GM10847 (cell line): Measurements from ENCODE around the gene PPFIA1.

ENCODE experiments used
- POLR2A ChIP-seq: IDR thresholded peaks from 2 replicates; pipeline ENCODE4 v1.6.1; 2011; ENCODE audit not compliant: insufficient read length; ENCODE audit errors: extremely low read depth

The PPFIA1 gene

DNA sequence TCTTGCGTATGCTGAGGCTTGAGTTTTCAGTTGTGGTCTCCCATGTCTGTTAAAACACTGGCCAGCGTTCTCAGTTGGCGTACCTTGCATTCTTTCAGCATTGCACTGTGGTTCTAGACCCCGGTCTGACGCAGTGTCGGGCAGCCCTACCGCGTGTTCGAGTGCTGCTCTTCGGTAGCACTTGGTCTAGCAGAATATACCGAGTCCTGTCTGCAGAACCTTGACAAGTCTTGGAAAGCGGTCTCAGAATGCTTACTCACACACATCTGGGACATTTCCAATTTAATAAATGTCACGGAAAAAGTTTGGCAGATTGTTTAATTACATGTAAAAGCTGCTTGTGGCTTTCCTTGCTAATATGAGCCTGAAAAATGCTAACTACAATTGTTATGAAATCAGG lies 32.6 kb downstream of the PPFIA1 start:
- TF ChIP-seq POLR2A = no peak

DNA sequence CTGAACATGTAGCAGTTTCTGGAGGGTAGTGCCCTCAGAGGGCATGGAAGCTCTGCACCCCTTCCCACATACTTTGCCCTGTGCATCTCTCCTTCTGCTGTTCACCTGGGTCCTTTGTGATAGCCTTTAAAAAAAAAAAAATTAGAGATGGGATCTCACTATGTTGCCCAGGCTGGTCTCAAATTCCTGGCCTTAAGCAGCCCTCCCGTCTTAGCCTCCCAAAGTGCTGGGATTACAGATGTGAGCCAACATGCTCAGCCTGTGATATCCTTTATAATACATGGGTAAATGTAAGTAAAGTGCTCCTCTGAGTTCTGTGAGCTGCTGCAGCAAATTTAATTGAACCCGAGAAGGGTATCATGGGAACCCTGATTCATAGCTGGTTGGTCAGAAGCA lies 33.7 kb downstream of the PPFIA1 start:
- TF ChIP-seq POLR2A = no peak

DNA sequence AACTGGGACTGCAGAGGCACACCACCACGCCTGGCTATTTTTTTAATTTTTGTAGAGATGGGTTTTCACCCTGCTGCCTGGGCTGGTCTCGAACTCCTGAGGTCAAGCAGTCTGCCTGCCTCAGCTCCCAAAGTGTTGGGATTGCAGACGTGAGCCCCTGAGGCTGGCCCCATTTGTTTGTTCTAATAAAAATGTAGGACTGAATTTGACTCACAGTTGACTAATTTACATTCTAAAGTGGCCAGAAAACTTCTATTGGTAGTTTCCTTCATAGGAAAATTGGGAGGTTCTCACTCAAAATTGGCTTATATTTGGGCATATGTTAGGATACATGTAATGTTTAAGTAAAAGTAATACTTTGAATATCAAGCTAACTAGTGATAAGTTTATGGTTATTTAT lies 35.0 kb downstream of the PPFIA1 start:
- no peak for TF ChIP-seq POLR2A

DNA sequence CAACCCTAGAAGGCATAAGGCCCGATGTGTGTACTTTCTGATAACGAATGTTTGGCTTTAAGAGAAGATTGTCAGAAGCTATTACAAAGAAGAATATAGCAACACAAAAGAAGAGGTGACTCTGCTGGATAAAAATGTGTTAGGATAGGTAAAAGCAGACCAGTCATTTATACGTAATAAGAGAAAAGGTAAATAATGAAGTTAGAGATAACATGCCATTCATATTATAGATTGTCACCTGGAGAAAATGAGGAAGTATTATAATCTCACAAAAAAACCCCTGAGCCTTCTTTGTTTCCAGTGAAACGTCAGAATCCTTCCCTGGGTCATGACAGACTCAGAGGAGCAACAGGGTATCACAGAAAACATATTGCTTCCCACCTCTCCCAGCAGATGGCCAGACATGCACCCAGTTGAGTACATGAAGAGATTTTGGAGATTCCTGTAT lies 36.1 kb downstream of the PPFIA1 start:
- no peak for TF ChIP-seq POLR2A

DNA sequence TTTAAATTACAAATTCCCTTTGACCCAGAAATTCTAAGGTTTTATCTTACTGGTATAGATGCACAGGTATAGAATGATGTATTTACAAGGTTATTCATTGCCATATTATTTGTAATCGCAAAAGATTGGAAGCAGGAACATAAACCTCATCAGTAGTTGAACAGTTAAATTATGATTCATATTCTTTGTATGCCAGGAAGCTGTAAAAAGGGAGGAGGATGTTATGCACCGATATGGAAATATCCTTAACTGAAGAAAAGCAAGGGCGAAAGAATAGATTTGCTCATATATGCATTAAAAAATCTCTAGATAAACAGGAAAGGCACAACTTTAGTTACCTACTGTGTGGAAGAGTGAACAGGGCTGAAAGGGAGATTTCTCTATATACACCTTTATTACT lies 36.7 kb downstream of the PPFIA1 start:
- no peak for TF ChIP-seq POLR2A

DNA sequence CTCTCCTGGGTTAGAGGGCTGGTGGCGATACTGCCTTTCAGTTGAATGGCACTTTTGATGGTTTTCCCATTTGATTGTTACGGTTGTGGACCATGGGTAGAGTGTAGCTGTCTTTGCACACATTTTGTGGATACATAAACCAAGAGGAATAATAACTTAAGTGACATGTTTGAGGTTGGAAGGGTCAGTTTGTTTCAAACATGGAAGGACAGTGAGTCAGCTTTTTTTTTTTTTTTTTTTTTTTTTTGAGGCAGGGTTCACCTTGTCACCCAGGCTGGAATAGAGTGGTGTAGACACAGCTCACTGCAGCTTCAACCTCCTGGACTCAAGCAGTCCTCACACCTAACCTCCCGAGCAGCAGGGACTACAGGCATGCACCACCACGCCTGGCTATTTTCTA lies 41.1 kb downstream of the PPFIA1 start:
- TF ChIP-seq POLR2A = no peak

DNA sequence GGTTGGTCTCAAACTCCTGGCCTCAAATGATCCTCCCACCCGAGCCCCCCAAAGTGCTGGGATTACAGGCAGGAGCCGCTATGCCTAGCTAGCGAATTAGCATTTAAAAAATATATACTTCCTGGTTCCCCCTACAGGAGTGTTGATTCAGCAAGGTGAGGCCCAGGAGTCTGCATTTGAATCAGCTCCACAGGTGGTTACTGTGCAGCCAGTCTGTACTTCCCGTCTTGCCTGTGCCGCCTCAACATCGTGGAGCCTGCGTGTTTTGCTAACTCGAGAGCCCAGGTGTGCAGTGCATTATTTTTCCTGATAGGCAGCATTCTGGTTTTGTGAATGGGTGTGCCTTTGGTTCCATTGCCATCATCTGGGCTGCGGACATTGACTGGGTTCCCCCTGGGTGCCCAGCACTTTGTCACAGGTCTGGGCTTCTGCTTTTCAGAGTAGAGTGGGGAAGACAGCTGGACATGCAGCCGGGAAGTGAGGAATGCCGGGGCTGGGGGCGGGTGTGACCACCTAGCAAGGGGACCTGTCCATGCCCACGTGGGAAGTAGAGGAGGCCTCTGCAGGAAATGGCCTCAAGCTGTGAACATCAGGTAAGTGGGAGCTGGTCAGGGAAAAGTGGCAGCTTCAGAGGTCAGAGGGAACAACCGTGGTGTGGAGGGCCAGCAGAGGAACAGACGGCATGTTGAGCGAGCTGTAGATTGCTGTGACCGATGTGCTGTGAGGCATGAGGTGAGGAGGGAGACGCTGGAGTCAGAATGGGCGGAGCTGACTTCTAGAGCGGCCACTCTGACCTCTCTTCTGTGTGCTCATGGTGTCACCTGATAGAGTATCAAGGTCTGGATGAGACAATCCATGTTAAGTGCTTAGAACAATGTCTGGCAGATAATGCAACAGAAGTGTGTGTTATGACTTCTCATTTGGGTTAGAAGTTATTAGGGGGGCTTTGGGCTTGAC lies 42.2 kb downstream of the PPFIA1 start:
- no peak for TF ChIP-seq POLR2A

DNA sequence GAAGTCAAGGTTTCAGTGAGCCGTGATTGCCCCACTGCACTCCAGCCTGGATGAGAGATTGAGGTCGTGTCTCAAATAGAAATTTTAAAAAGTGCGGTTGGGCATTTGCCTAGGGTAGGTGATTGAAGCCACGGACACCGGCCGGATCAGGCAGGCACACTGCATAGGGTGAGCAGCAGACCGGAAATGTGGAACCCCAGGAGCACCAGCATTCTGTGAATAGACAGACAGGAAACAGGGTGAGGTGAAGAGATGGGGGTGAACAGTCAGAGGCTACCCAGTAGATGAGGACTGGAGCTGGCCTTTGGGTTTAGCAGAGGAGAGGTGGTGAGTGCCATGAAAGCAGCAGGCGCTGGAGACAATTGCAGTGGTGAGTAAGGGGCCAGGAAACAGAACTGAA lies 43.5 kb downstream of the PPFIA1 start:
- no peak for TF ChIP-seq POLR2A

DNA sequence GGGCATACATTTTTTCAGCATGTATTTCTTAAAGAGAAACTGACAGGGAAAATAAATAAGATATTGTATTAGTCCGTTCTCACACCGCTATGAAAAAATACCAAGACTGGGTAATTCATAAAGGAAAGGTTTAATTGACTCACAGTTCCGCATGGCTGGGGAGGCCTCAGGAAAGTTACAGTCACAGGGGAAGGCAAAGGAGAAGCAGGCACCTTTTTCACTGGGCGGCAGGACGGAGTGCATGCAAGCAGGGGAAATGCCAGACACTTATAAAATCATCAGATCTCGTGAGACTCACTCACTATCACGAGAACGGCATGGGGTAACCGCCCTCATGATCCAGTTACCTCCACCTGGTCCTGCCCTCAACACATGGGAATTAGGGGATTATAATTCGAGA lies 44.2 kb downstream of the PPFIA1 start:
- no peak for TF ChIP-seq POLR2A

DNA sequence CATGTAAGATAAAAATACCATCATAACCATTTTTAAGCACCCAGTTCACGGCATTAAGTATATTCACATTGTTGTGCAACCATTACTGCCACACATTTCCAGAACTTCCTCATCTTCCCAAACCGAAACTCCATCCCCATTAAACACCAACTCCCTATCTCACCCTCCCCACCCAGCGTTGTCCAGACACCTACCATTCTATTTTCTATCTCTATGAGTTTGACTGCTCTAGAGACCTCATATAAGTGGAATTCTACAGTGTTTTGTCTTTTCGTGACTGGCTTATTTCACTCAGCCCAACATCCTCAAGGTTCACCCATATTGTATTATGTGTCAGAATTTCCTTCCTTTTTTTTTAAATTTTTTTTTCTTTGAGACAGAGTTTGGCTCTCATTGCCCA lies 45.2 kb downstream of the PPFIA1 start:
- no peak for TF ChIP-seq POLR2A

DNA sequence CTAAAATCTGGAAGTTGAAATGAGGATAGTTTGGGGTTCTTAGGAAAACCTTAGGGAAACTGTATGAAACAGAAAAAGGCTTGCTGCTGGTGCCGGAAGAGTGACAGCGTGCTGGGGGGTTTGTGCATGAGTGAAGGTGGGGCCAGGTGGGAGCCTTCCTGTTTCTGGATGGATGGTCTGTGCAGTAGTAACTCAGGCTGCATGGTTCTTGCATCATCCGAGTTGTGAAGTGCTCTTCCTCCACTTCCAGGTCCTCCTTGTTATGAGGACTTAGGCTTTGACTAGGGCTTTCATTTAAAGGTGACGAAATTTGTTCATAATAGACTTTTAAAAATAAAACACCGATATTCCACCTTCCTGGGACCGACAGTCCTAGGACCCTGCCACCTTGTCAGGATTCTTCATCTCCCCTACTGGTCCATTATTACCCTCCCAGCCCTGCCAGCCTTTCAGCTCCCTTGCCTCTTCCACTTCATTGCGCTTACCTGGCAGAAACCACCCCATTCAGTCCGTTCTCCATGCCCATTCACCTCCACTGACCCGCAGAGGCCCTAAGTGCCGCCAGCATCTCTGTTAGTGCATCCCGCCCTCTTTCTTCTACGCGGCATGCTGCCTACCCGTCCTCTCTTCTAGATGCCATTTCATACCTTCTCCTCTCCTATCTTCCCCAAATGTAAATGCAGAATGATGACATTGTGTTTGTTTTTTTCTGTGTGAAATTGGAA lies 47.3 kb downstream of the PPFIA1 start:
- no peak for TF ChIP-seq POLR2A

DNA sequence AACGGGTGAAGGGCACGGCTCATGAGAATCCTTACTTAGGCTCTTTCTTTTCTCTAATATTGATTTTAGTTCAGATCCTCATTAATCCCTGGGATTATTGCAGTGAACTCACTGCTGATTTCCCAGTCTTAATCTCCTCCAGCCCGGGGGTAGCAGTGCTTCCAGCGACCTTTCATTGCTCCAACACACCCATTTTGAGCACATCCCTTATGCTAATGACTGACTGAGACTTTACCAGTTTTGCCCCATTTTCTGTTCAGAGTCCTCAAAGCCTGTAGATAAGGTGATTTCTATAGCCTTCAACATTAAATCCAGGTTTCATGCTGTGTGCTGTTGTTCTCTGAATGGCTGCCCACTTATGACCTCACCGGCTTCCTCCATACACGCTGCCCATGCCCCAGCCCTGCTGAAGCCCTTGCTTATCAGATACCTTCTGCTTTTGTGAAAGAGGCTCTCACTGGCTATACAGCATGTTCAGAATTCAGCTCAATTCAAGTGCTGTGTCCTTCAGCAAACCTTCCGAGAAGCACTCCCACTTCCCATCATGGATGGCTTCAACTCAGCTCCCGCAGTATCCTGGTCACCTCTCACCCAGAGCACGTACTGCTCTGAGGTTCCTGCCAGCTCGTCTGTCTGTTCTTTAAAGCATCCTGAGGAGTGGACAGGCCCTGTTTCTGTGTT lies 49.0 kb downstream of the PPFIA1 start:
- TF ChIP-seq POLR2A = no peak

DNA sequence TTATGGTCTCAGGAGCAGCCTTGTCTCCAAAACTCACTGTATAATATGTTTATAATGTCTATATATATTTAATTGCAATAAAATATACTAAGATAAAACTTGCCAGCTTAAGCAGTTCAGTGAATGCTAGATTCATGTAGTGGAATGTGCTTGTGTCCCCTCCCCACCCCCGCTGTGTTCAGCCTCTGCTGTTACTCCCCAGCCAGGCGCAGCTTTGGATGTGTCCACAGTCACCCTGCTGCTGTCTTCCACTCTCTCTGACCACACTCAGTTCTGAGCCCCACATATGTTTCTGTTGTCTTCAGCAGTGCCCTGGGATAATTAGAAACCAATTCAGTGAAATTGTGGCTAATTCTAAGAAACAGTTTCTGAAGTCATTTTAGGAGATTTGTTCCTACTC lies 52.2 kb downstream of the PPFIA1 start:
- no peak for TF ChIP-seq POLR2A

DNA sequence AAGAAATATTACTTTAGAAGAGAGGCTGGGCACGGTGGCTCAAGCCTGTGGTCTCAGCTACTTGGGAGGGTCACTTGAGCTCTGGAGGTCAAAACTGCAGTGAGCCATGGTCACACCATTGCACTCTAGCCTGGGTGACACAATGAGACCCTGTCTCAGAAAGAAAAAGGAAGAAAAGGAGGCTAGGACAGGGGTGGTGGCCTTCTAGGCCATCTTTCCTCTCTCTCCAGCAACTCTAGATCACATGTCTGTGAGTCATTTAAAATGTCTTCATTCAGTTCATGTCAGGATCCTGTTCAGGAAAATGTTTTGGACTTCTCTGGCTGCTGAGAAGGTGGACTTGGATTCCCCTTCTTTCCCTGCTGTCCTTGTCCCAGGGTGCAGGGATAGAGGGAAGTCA lies 53.3 kb downstream of the PPFIA1 start:
- TF ChIP-seq POLR2A = no peak

DNA sequence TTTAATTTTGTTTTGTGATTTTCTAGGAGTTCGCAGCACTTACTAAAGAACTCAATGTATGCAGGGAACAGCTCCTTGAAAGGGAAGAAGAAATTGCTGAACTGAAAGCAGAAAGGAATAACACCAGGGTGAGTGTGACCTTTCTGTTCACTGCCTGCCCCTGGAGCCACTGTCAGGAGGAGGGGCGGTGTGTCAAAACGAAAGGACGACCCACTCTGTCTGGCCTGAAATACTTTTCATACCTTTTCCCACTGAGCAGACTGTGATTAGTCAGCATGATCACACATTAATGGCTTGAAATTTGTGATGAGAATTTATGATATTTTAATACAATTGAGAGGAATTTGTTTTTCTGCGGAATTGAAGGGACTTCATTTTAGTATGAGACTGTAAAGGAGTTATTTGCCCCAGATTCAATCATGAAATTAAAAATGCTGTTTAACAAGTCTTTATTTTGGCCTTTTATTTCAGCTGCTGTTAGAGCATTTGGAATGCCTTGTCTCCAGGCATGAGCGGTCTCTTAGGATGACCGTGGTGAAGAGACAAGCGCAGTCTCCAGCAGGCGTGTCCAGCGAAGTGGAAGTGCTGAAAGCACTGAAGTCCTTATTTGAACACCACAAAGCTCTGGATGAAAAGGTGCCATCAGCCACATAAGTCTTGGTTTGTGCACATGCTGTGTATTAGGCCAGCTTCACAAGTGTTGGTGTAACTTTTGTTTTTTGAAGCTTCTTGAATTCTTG lies 54.1 kb downstream of the PPFIA1 start:
- no peak for TF ChIP-seq POLR2A
